GM18520 (cell line): Measurements from ENCODE around the gene MED15.

ENCODE experiments used
- ATAC-seq: cut with Tn5 transposase; IDR thresholded peaks from one replicate; pipeline ENCODE4 v1.9.1; 2021; ENCODE audit not compliant: unreplicated experiment

MED15 gene

GRCh38 chr22:20568502-20569058, 61.2 kb downstream of the MED15 start:
- no peak for ATAC-seq

DNA sequence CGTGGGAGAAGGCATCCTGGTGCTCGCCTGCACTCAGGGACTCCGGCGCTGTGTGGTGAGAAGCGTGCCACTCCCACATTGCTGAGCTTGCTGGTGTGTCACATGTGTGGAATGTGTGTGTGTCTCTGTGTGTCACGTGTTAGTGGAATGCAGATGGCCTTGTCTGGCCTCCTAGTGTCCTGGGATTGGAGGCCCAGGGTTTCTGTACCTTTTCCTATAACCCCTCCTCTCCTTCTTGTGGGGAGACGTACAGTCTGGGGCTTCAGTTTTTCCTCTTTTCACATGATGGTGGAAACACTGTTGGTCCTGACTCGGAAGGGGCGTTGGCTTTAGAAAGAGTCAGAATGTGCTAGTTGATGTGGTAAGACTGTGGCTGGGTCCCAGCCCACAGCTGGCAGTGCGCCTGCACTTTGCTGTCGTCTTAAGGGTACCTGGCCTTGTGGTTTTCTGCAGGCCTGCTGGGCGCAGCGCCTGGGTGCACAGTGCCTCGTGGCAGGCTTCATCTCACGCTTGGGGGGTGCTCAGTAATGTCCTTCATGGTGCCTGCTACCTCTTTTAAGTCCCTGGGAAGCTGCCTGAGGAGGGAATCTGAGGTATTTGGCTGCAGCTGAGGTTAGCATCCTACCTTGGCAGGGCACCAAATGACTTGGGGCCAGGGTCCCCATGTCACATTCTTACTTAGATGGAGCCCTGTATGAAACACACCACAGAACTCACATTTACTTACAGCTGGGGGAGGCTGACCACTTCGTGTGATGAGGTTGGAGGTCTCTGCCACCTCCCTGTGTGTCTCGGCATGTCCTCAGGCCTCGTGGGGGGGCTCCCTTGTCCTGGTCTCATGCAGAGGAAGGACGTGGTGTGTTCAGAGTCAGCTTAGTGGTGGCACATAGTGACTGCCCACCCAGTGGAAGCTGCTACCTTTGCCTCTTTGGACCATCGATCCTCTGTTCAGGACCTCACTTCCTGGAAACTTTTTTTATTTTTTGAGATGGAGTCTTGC, 61.9 kb downstream of the MED15 start:
- no peak for ATAC-seq

- ATAC-seq = no peak
Measured at GRCh38 chr22:20571078-20571503, 63.7 kb downstream of the MED15 start.

DNA sequence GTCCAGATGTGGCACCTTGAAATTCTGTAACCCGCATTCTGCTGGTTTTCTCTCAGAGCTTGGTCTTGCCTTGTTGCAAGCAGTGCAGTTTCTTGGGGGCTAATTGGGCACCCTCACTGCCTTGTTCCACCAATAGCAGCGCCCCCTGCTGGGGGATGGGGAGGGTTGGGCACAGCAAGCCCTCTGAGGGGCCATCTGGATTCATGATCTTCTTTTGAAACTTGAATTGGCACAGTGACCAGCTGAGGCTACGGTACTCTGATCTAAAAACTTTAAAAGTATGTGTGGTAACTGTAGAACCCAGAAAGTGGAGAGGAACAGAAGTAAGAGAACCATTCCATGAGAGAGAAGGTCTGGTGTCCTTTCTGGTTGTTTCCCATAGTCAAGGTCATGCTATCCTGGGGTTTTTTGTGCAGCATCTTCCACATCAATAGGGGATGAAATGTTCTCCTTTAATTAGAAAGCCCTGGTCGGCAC, 64.2 kb downstream of the MED15 start:
- no peak for ATAC-seq

DNA sequence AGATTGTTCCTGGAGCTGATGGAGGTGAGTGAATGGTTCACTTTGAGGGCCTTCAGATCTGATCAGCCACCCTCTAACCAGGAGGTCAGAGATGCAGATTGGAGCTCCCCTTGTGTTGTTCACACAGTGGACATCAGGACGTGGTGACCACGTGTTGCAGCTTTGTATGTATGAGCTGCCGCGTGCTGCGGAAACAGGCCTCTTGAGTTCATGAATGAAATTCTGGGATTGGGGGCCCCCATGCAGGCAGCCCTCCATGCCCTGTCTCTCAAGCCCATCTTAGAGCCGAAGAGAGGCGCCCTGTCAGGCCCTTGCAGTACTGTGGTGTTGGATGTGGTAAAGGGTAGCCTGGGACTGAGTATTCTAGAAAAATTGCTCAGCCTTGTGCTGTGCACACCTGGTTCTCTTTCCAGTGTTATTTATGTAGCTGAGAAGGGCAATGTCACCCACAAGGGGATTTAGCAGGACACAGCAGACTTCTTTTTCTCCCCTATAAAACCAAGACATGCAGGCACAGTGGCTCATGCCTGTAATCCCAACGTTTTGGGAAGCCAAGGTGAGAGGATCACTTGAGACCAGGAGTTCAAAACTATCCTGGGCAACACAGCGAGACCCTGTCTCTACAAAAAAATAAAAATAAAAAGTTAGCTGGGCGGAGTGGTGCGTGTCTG, 64.9 kb downstream of the MED15 start:
- ATAC-seq = no peak

DNA sequence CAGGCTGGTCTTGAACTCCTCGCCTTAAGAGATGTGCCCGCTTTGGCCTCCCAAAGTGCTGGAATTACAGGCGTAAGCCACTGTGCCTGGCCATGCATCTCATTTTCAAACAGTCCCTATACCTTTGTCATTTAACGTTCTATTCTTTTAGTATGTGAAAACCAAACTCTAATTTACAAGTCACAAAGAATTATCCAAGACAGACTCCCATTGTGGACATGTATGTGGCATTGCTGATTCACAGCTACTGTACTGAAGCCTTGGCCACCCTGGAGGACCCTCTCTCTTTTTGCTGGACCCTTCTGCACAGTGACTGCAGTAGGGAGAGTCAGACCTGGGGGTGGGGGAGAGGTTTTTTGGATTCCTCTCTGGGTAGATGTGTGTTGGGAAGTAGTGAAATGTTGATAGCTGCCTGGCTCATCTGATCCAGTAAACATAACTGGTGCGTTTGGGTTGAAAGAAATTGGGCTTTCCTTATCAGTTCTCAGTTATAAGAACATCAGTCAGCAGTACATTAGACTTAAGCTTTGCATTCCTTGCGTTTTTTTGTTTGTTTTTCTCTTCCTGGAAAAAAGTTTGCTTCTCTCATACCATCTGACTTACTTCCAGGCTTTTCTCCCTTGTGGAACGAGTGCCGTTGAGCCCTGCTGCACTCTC, 65.9 kb downstream of the MED15 start:
- ATAC-seq = no peak

- ATAC-seq = no peak
Measured at GRCh38 chr22:20573833-20574615, 66.6 kb downstream of the MED15 start.

GRCh38 chr22:20574920-20575353, 67.5 kb downstream of the MED15 start:
- no peak for ATAC-seq

DNA sequence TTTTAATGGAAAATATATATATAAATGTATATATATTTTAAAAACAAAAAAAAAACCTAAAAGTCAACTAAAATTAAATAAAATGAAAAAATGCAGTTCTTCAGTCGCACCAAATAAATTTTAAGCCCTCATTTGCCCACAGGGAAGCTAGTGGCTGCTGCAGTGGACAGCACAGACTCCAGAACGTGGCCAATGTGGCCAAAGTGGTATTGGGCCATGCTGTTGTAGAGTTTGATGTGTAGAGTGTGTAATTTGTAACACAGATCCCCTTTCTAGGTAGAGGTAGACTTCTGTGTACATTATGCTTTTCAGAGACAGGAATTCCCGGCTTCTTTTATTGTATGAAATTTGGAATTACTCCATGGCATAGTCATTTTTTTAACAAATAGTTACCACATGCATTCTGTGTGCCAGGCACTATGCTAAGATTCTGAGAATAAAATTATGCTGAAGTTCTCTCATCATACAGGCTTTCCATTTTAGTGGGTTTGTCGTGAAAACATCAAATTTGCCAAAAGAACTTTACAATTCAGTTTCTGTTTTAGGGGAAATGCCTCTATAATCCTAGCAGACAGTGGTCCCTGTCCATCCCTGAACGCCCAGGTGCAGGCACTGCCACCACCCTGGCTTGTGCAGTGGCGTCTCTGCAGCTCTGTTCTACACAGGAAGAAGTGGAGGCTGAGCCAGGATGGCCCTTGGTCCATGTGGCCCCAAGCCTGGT, 68.5 kb downstream of the MED15 start:
- ATAC-seq = no peak

GRCh38 chr22:20576445-20576816, 69.0 kb downstream of the MED15 start:
- no peak for ATAC-seq

GRCh38 chr22:20577045-20577444, 69.6 kb downstream of the MED15 start:
- ATAC-seq = no peak

DNA sequence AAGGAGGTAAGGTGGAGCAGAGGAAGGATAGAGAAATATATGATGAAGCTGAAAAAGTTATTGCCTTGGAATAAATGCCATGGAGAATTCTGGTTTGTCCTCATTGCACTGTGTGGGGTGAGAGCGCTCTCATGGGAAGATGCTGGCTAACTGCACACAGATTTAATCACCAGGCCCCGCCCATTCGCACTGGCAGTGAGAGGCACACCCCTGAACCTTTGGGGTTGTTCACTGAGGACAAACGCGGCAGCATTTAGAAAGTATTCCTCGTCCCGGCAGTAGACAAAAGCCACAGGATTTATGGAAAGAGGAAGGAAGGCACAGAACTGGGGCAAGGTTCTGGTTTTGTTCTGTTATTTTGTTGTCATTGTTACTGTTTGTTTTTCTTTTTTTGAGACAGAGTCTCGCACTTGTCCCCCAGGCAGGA, 70.2 kb downstream of the MED15 start:
- no peak for ATAC-seq

DNA sequence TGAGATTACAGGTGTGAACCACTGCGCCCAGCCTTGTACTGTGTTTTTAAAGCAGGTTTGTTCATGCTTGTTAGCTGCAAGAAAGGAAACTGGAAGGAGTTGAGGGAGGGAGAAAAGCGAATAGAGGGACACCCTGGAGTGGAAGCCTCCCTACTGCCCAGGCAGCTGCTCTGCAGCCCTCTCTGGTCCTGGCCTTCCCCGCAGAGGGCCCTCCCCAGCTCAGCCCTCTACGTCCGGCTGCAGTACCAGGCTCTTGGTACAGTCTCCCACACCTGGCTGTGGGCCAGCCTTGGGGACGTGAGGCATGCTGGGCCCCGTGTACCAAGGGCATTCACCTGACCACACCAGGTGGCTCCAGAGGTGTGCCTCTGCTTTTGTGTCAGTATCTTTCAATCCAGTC, 70.8 kb downstream of the MED15 start:
- no peak for ATAC-seq

DNA sequence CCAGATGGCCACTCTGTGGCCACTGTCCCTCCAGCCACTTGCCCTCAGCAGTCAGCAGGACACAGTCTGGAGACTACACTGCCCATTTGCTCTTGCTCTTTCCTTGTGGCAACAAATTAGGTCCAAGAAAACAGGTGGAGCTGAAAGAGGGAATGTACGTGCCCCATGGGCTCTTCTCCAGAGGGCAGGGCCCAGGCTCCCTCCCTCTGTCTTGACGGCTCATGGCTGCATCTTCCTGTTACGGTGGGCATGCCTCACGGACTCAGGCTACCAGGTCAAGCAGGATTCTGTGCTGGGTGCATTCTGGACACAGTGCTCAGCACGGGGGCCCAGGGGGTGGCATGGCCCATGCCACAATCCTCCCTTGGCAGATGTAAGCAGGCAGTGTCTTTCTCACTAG, 71.3 kb downstream of the MED15 start:
- ATAC-seq = no peak

DNA sequence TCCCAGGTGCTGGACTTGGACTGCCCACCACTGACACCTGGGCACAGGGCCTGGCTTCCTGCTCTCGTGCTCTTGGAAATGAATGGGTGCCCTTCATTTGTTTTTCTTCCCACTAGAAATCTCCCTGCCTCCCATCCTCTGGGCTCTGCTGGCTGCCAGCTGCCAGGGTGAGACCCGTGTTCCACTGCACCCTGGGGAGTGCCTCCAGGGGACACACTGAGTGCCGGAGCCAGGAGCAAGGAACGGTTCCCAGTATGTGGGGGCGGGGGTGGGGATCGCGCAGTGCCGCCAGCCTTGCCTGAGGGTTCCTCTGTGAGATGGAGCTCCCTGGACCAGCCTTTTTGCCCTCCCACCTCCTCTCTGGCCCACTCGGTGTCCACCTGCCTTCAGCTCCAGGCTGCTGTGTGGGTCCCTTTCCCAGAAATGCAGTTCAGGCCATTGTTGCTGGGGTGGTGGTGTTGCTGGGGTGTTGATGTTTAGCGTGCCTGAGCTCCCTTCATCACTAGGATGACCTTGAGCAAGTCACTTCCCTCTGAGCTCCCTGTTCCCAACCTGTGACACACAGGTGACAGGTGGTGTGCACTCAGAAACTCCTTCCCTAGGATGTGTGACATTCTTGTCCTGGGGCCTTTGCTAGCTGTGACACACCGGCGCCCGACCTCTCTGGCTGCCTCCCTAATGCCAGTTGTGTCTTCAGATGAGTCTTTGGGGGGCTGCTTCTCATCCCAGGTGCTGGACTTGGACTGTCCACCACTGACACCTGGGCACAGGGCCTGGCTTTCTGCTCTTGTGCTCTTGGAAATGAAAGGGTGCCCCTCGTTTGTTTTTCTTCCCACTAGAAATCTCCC, 72.1 kb downstream of the MED15 start:
- ATAC-seq = no peak

GRCh38 chr22:20580179-20580578, 72.8 kb downstream of the MED15 start:
- ATAC-seq = no peak

DNA sequence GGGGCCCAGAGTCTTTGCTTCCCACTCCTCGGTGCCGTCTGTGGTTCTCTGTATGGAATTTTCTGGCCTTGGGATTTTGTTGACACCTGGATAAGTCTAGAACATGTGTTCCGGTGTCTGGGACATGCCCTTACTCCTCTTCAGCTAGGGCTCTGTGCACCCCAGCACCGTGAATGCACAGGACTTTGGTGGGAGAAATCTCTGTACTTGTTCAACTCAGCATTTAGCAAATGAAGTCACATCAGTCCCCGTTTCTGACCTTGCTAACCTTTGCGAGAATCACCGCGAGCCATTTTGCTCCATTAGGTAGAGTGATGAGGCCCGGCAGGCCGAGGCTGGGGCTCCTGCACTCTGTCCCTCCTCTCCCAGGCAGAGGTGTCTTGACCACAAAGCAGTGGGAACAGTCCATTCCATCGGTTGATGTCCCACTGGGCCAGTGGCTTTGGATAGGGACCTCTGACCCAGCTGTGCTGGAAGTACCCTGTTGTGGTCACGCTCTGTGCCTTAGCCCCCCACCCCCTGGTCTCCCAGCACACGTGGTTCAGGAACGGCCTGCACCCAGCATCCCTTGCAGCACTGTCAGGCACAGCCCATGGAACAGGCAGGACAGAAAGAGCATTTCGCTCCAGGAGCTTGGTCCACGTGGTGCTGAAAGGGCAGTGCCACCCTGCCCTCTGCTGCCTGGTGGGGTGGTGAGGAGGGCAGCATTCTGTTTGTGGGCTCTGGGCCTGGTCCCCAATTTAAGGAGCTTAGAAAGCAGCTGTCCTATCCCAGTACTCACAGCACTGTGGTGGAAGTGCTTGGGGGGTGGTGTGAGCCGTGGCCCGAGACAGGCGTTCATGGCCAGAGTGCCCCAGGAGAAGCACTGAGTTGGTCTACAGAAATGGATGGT, 73.4 kb downstream of the MED15 start:
- ATAC-seq = no peak
